Right atrium auricular region (tissue), 2 donors: ENCODE measurements around the gene RBM25. TPM values are rescaled to one million over a fixed set of nuclear protein-coding genes. Genes with fewer than 3 reads are reported as not detected.
A peak's percentile ranks its signal among the peaks of the same experiment; 100 is the strongest.

Experiments
- DNase-seq: peaks from one replicate; pipeline ENCODE4 v3.0.0-alpha.2; 2019; ENCODE audit warnings: low spot score
- H3K27ac ChIP-seq, 2 donors: fragments of 200-600 bp; sonication (generic); 1 replicate in 1 of 2; 2 replicates in 1 of 2; pipeline ENCODE4 v1.5.1; 2016 to 2019
- H3K27me3 ChIP-seq, 2 donors: fragments of 200-600 bp; sonication (generic); one replicate each; pipeline versions ENCODE4 v1.5.1 to v1.6.0; 2017 to 2019
- H3K36me3 ChIP-seq: fragments of 200-600 bp; sonication (generic); one replicate; pipeline ENCODE4 v1.5.1; 2016
- H3K4me1 ChIP-seq, 2 donors: fragments of 200-600 bp; sonication (generic); one replicate each; pipeline versions ENCODE4 v1.5.1 to v1.6.0; 2017 to 2019
- H3K4me3 ChIP-seq, 2 donors: fragments of 200-600 bp; sonication (generic); 1 replicate in 1 of 2; 2 replicates in 1 of 2; pipeline ENCODE4 v1.5.1; 2017 to 2019; ENCODE audit warnings: mild to moderate bottlenecking in 1 of 2, moderate library complexity in 1 of 2
- H3K9me3 ChIP-seq, 2 donors: fragments of 200-600 bp; sonication (generic); one replicate each; pipeline ENCODE4 v1.5.1; 2019
- total RNA-seq, 2 donors: library from RNA; depleted of rRNA; stranded (reverse); fragments of >200 nt; gene quantifications; one replicate each; pipeline ENCODE4 v1.1.0, GENCODE V29; 2016
- TF ChIP-seq, protein P1 (sequence below), 2 donors: fragments of 200-600 bp; sonication (generic); IDR thresholded peaks; one replicate each; pipeline ENCODE4 v1.5.1; 2019; ENCODE audit warnings: antibody characterized with exemption in 2 of 2

Gene RBM25
- total RNA-seq, 2 donors from 2014 or later, result 17.3 to 20.2 TPM

DNA sequence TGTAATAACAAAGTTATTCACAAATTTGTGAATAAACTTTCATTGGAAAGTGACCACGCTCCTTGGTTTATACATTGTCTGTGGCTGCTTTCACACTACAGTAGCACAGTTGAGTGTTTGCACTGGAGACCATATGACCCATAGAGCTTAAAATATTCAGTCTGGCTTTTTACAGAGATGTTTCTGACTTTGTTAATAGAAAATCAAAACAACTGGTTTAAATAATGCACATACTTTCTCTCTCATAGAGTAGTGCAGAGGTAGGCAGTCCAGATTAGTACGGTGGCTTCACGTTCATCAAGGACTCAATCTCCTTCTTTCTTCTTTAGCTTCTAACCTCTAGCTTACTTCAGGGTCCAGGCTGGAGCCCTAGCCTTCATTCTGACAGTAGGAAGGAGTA lies 114.2 kb downstream of the RBM25 start:
- no peak for DNase-seq
- peaks cover 55% of the 10 kb centered on the region for H3K36me3 ChIP-seq

DNA sequence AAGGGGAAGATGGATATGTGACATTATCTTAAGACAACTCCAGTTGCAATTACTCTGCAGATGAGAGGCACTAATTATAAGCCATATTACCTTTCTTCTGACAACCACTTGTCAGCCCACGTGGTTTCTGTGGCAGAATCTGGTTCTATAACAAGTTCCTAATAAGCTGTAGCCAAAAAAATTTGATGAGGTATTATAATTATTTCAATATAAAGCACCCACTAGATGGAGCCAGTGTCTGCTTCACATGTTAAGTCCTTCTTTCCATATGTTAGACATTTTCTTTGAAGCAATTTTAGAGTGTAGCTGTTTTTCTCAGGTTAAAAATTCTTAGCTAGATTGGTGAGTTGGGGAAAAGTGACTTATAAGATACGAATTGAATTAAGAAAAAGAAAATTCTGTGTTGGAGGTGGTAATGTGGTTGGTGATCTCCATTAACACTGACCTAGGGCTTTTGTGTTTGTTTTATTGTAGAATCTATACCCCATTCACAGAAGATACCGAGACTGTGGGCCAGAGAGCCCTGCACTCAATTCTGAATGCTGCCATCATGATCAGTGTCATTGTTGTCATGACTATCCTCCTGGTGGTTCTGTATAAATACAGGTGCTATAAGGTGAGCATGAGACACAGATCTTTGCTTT lies 114.9 kb downstream of the RBM25 start:
- no peak for DNase-seq
- peaks cover 50% of the 10 kb centered on the region for H3K36me3 ChIP-seq
- no peaks in the 10 kb centered on the region for H3K9me3 ChIP-seq
- H3K4me3 ChIP-seq, result no peak overlapping the region
- no peaks in the 10 kb centered on the region for H3K4me1 ChIP-seq
- TF ChIP-seq, protein P1, sequence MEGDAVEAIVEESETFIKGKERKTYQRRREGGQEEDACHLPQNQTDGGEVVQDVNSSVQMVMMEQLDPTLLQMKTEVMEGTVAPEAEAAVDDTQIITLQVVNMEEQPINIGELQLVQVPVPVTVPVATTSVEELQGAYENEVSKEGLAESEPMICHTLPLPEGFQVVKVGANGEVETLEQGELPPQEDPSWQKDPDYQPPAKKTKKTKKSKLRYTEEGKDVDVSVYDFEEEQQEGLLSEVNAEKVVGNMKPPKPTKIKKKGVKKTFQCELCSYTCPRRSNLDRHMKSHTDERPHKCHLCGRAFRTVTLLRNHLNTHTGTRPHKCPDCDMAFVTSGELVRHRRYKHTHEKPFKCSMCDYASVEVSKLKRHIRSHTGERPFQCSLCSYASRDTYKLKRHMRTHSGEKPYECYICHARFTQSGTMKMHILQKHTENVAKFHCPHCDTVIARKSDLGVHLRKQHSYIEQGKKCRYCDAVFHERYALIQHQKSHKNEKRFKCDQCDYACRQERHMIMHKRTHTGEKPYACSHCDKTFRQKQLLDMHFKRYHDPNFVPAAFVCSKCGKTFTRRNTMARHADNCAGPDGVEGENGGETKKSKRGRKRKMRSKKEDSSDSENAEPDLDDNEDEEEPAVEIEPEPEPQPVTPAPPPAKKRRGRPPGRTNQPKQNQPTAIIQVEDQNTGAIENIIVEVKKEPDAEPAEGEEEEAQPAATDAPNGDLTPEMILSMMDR (IDR thresholded peaks at IDR 0.05), result peak; percentile 35 to 65
- no peaks in the 10 kb centered on the region for H3K27me3 ChIP-seq
- no peak overlapping the region for H3K27ac ChIP-seq

More for the DNA sequence above, 114.2 kb downstream of the RBM25 start:
- TF ChIP-seq, protein P1 (IDR thresholded peaks at IDR 0.05), result no peak
- no peaks in the 10 kb centered on the region for H3K4me1 ChIP-seq
- no peaks in the 10 kb centered on the region for H3K9me3 ChIP-seq
- no peak overlapping the region for H3K27ac ChIP-seq
- H3K4me3 ChIP-seq, result no peak overlapping the region
- H3K27me3 ChIP-seq, result no peaks in the 10 kb centered on the region

Other genes with a start within 250 kb of the RBM25 start
- 10 to 100 TPM; 14.7 to 26.6 TPM for gene DPF3, start 164.4 kb upstream of the RBM25 start, total RNA-seq
- gene DCAF4, start 132.1 kb upstream of the RBM25 start, total RNA-seq, result 1 to 10 TPM; 7.0 to 9.4 TPM
- 10 to 100 TPM in 1 of 2 donors, 1 to 10 TPM in 1; 9.8 to 12.6 TPM for gene ZFYVE1, start 31.4 kb upstream of the RBM25 start, total RNA-seq
- gene PSEN1, start 78.0 kb downstream of the RBM25 start, total RNA-seq, result 10 to 100 TPM; 20.5 to 22.3 TPM
- gene PAPLN, start 179.0 kb downstream of the RBM25 start, total RNA-seq, result 1 to 10 TPM; 5.1 to 6.7 TPM